H9 (cell line): ENCODE measurements around the gene PLEKHG7. TPM values are rescaled to one million over a fixed set of nuclear protein-coding genes. Genes with fewer than 3 reads are reported as not detected.
A peak's percentile ranks its signal among the peaks of the same experiment; 100 is the strongest.

Source experiments
- DNase-seq: peaks from one replicate; pipeline ENCODE4 v3.0.0-alpha.2; 2017
- H2AFZ ChIP-seq: one replicate; pipeline ENCODE4 v1.6.1; 2013; ENCODE audit warnings: mild to moderate bottlenecking, low read length, control low read depth, moderate library complexity
- H2AK5ac ChIP-seq: 2 replicates; pipeline ENCODE4 v1.6.1; 2013; ENCODE audit warnings: low read length, control low read depth, mixed read lengths; ENCODE audit not compliant: insufficient read length
- H2BK120ac ChIP-seq: one replicate; pipeline ENCODE4 v1.6.1; 2013; ENCODE audit warnings: low read depth, mild to moderate bottlenecking, low read length, control low read depth, inconsistent platforms; ENCODE audit not compliant: poor library complexity, severe bottlenecking
- H2BK12ac ChIP-seq: 2 replicates; pipeline ENCODE4 v1.6.1; 2013; ENCODE audit warnings: low read length, control low read depth, mixed read lengths, low read depth; ENCODE audit not compliant: insufficient read length
- H2BK15ac ChIP-seq: 2 replicates; pipeline ENCODE4 v1.6.1; 2013; ENCODE audit warnings: low read depth, low read length, control low read depth
- H2BK20ac ChIP-seq: one replicate; pipeline ENCODE4 v1.6.1; 2013; ENCODE audit warnings: low read depth, mild to moderate bottlenecking, low read length, control low read depth, inconsistent platforms; ENCODE audit not compliant: poor library complexity, severe bottlenecking
- H2BK5ac ChIP-seq: 2 replicates; pipeline ENCODE4 v1.6.1; 2013; ENCODE audit warnings: low read length, control low read depth, mixed read lengths; ENCODE audit not compliant: insufficient read length
- H3K14ac ChIP-seq: 2 replicates; pipeline ENCODE4 v1.6.1; 2013; ENCODE audit warnings: low read length, control low read depth; ENCODE audit not compliant: insufficient read depth
- H3K18ac ChIP-seq: 2 replicates; pipeline ENCODE4 v1.6.1; 2013; ENCODE audit warnings: low read depth, mild to moderate bottlenecking, mixed read lengths, low read length, control low read depth; ENCODE audit not compliant: insufficient read length
- H3K23ac ChIP-seq: 2 replicates; pipeline ENCODE4 v1.6.1; 2013; ENCODE audit warnings: low read length, control low read depth, mixed read lengths, low read depth; ENCODE audit not compliant: insufficient read length
- H3K23me2 ChIP-seq: 2 replicates; pipeline ENCODE4 v1.6.1; 2013; ENCODE audit warnings: low read depth, mild to moderate bottlenecking, mixed read lengths, low read length, control low read depth; ENCODE audit not compliant: insufficient read length, poor library complexity, severe bottlenecking
- H3K27ac ChIP-seq: 2 replicates; pipeline ENCODE4 v1.5.1; 2013; ENCODE audit warnings: low read length, control low read depth, mixed read lengths, low read depth; ENCODE audit not compliant: insufficient read length
- H3K27me3 ChIP-seq: 2 replicates; pipeline ENCODE4 v1.6.1; 2013; ENCODE audit warnings: low read length, control low read depth, inconsistent platforms; ENCODE audit not compliant: insufficient read depth
- H3K4ac ChIP-seq: 2 replicates; pipeline ENCODE4 v1.6.1; 2013; ENCODE audit warnings: low read depth, mild to moderate bottlenecking, control low read depth, inconsistent platforms, low read length, moderate library complexity
- H3K4me1 ChIP-seq: 2 replicates; pipeline ENCODE4 v1.6.1; 2013; ENCODE audit warnings: low read length, control low read depth, inconsistent platforms; ENCODE audit not compliant: insufficient read depth
- H3K4me2 ChIP-seq: 2 replicates; pipeline ENCODE4 v1.6.1; 2013; ENCODE audit warnings: low read length, control low read depth, mixed read lengths; ENCODE audit not compliant: insufficient read length, insufficient read depth
- H3K56ac ChIP-seq: 2 replicates; pipeline ENCODE4 v1.6.1; 2013; ENCODE audit warnings: low read depth, mild to moderate bottlenecking, mixed read lengths, low read length, control low read depth; ENCODE audit not compliant: insufficient read length
- H3K79me1 ChIP-seq: 2 replicates; pipeline ENCODE4 v1.6.1; 2013; ENCODE audit warnings: low read depth, mild to moderate bottlenecking, moderate library complexity, low read length, control low read depth, inconsistent platforms; ENCODE audit not compliant: insufficient read depth, poor library complexity, severe bottlenecking
- H3K79me2 ChIP-seq: 2 replicates; pipeline ENCODE4 v1.6.1; 2013; ENCODE audit warnings: low read length, control low read depth, inconsistent platforms; ENCODE audit not compliant: insufficient read depth
- H3K9ac ChIP-seq: 2 replicates; pipeline ENCODE4 v1.6.1; 2013; ENCODE audit warnings: low read length, control low read depth, mixed read lengths; ENCODE audit not compliant: insufficient read length; ENCODE audit errors: extremely low read depth
- H3K9me3 ChIP-seq: one replicate; pipeline ENCODE4 v1.6.1; 2013; ENCODE audit warnings: low read depth, low read length, inconsistent platforms; ENCODE audit not compliant: control insufficient read depth
- H3T11ph ChIP-seq: one replicate; pipeline ENCODE4 v1.6.1; 2013; ENCODE audit warnings: mild to moderate bottlenecking, low read length, control low read depth, inconsistent platforms
- H4K20me1 ChIP-seq: one replicate; pipeline ENCODE4 v1.6.1; 2013; ENCODE audit not compliant: control insufficient read depth, insufficient read length, insufficient read depth
- H4K5ac ChIP-seq: 2 replicates; pipeline ENCODE4 v1.6.1; 2013; ENCODE audit warnings: low read depth, mild to moderate bottlenecking, mixed read lengths, low read length, control low read depth; ENCODE audit not compliant: insufficient read length
- H4K8ac ChIP-seq: replicated peaks from 2 replicates; pipeline ENCODE4 v1.6.1; 2013; ENCODE audit warnings: low read length, control low read depth, mixed read lengths, low read depth; ENCODE audit not compliant: insufficient read length
- H4K91ac ChIP-seq: 2 replicates; pipeline ENCODE4 v1.6.1; 2013; ENCODE audit warnings: low read depth, mild to moderate bottlenecking, moderate library complexity, mixed read lengths, low read length, control low read depth; ENCODE audit not compliant: insufficient read length
- H3K27ac Mint-ChIP-seq, 3 experiments: 2 replicates in 2 of 3; 3 replicates in 1 of 3; pipeline ENCODE4 v1.8.0; 2020 to 2021; ENCODE audit warnings: mixed read lengths in 3 of 3, mild to moderate bottlenecking in 1 of 3, moderate library complexity in 1 of 3
- H3K27me3 Mint-ChIP-seq: 2 replicates; pipeline ENCODE4 v1.8.0; 2021; ENCODE audit warnings: low read depth, mild to moderate bottlenecking, moderate library complexity, mixed read lengths
- H3K36me3 Mint-ChIP-seq, 3 experiments: 2 replicates in 2 of 3; 3 replicates in 1 of 3; pipeline ENCODE4 v1.8.0; 2020 to 2021; ENCODE audit warnings: low read depth in 3 of 3, mixed read lengths in 3 of 3; ENCODE audit not compliant: insufficient read depth in 1 of 3
- H3K4me1 Mint-ChIP-seq, 2 experiments: 2 replicates each; pipeline ENCODE4 v1.8.0; 2020; ENCODE audit warnings: mixed read lengths in 2 of 2
- H3K4me3 Mint-ChIP-seq, 2 experiments: 2 replicates in 1 of 2; 3 replicates in 1 of 2; pipeline ENCODE4 v1.8.0; 2020 to 2021; ENCODE audit warnings: mild to moderate bottlenecking in 2 of 2, mixed read lengths in 2 of 2, moderate library complexity in 1 of 2
- H3K9me3 Mint-ChIP-seq, 2 experiments: 2 replicates in 1 of 2; 3 replicates in 1 of 2; pipeline ENCODE4 v1.8.0; 2020; ENCODE audit warnings: mild to moderate bottlenecking in 2 of 2, mixed read lengths in 2 of 2, moderate library complexity in 1 of 2
- WGBS: extraction: QIAGEN DNeasy Blood & Tissue Kit; methylation state at CpG from one replicate; pipeline ENCODE4 v1.1.7; 2013; ENCODE audit warnings: missing lambda C conversion rate, low lambda C conversion rate, mixed read lengths; ENCODE audit not compliant: insufficient read length; ENCODE audit errors: extremely low coverage; 5-methylcytosine and 5-hydroxymethylcytosine counted together
- total RNA-seq: library from RNA; stranded (reverse); gene quantifications from 2 replicates; pipeline ENCODE4 v1.2.1, GENCODE V29; 2021
- TF ChIP-seq, protein P1 (sequence below): fragments of 200-600 bp; sonication (generic); conservative IDR thresholded peaks from 3 replicates; pipeline ENCODE4 v1.8.0; 2021; ENCODE audit warnings: antibody characterized with exemption, mild to moderate bottlenecking

PLEKHG7 gene
- total RNA-seq, 1 experiment from 2014 or later = not detected

GRCh38 chr12:92784797-92785562 is 82.2 kb downstream of the PLEKHG7 start:
- Histone ChIP-seq H3K4me1 (no peaks in the 10 kb centered on the region), H3K27ac (no peak overlapping the region), H2AFZ (no peak overlapping the region), H3K79me1 (no peaks in the 10 kb centered on the region), H3K56ac (no peak overlapping the region), H2BK12ac (no peak overlapping the region), H3K4ac (no peak overlapping the region), H4K8ac (no peak overlapping the region), H4K20me1 (no peaks in the 10 kb centered on the region), H3K23me2 (no peaks in the 10 kb centered on the region), H2BK15ac (no peak overlapping the region), H3K79me2 (no peaks in the 10 kb centered on the region), H2BK5ac (no peak overlapping the region), H3K9me3 (no peaks in the 10 kb centered on the region), H3K9ac (no peak overlapping the region), H3K4me2 (no peak overlapping the region), H3T11ph (no peak overlapping the region), H2BK20ac (no peak overlapping the region), H3K18ac (no peak overlapping the region), H4K5ac (no peak overlapping the region), H2BK120ac (no peak overlapping the region), H3K27me3 (no peaks in the 10 kb centered on the region), H3K14ac (no peak overlapping the region), H3K23ac (no peak overlapping the region), H4K91ac (no peak overlapping the region), H2AK5ac (no peak overlapping the region)
- no peaks in the 10 kb centered on the region for H3K9me3 Mint-ChIP-seq
- H3K4me3 Mint-ChIP-seq = no peak overlapping the region
- H3K27me3 Mint-ChIP-seq = no peaks in the 10 kb centered on the region
- DNase-seq = no peak
- H3K27ac Mint-ChIP-seq = no peak overlapping the region
- TF ChIP-seq, protein P1, sequence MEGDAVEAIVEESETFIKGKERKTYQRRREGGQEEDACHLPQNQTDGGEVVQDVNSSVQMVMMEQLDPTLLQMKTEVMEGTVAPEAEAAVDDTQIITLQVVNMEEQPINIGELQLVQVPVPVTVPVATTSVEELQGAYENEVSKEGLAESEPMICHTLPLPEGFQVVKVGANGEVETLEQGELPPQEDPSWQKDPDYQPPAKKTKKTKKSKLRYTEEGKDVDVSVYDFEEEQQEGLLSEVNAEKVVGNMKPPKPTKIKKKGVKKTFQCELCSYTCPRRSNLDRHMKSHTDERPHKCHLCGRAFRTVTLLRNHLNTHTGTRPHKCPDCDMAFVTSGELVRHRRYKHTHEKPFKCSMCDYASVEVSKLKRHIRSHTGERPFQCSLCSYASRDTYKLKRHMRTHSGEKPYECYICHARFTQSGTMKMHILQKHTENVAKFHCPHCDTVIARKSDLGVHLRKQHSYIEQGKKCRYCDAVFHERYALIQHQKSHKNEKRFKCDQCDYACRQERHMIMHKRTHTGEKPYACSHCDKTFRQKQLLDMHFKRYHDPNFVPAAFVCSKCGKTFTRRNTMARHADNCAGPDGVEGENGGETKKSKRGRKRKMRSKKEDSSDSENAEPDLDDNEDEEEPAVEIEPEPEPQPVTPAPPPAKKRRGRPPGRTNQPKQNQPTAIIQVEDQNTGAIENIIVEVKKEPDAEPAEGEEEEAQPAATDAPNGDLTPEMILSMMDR = peak; percentile 77
- H3K36me3 Mint-ChIP-seq = peaks cover 3 to 5% (median 4%) of the 10 kb centered on the region in 3 experiments; a peak in 4 of 7 replicates
- H3K4me1 Mint-ChIP-seq = peaks cover 3 to 4% of the 10 kb centered on the region in 2 experiments; a peak in 3 of 4 replicates
- no CpG with 5 or more reads among the region's 1 CpG for WGBS
